IgD-negative memory B cell (primary cell): Measurements from ENCODE around the gene PON2. TPM values are rescaled to one million over a fixed set of nuclear protein-coding genes. Genes with fewer than 3 reads are reported as not detected.

Experiments used
- H3K27ac Mint-ChIP-seq, 3 donors: one replicate each; pipeline ENCODE4 v1.8.0; 2020 to 2022; ENCODE audit warnings: mild to moderate bottlenecking in 3 of 3, mixed read lengths in 3 of 3, moderate library complexity in 1 of 3
- H3K27me3 Mint-ChIP-seq: one replicate; pipeline ENCODE4 v1.8.0; 2021; ENCODE audit warnings: mixed read lengths
- H3K36me3 Mint-ChIP-seq: one replicate; pipeline ENCODE4 v1.8.0; 2020; ENCODE audit warnings: mild to moderate bottlenecking, mixed read lengths
- H3K4me1 Mint-ChIP-seq, 3 donors: one replicate each; pipeline ENCODE4 v1.8.0; 2020 to 2022; ENCODE audit warnings: mixed read lengths in 3 of 3, mild to moderate bottlenecking in 1 of 3
- H3K4me3 Mint-ChIP-seq, 4 donors: one replicate each; pipeline ENCODE4 v1.8.0; 2020 to 2022; ENCODE audit warnings: mild to moderate bottlenecking in 4 of 4, mixed read lengths in 4 of 4, moderate library complexity in 3 of 4
- H3K9me3 Mint-ChIP-seq, 3 donors: one replicate each; pipeline ENCODE4 v1.8.0; 2020 to 2021; ENCODE audit warnings: mixed read lengths in 3 of 3, mild to moderate bottlenecking in 1 of 3
- polyA plus RNA-seq: library from polyadenylated mRNA; unstranded; fragments of 300-500 nt; fragmentation: Illumina TruSeq; gene quantifications from one replicate; pipeline ENCODE4 v1.2.3, GENCODE V29; 2021

PON2 gene
- polyA plus RNA-seq, 1 donor from 2014 or later: 1.7 TPM

- peaks cover 2 to 3% (median 3%) of the 10 kb centered on the region in 3 donors for H3K9me3 Mint-ChIP-seq
- peak overlapping the region in 1 of 3 donors; percentile 27 for H3K27ac Mint-ChIP-seq
- no peaks in the 10 kb centered on the region for H3K4me1 Mint-ChIP-seq
These were observed 77.2 kb downstream of the PON2 start for GRCh38 chr7:95357623-95358022.

More at GRCh38 chr7:95357623-95358022, 77.2 kb downstream of the PON2 start:
- no peak overlapping the region for H3K4me3 Mint-ChIP-seq
- no peaks in the 10 kb centered on the region for H3K27me3 Mint-ChIP-seq
- H3K36me3 Mint-ChIP-seq: peaks cover 3% of the 10 kb centered on the region

Other genes with a start within 250 kb of the PON2 start
- gene PON1, start 110.5 kb downstream of the PON2 start, polyA plus RNA-seq: not detected
- gene PON3, start 38.7 kb downstream of the PON2 start, polyA plus RNA-seq: not detected
- gene ASB4, start 50.9 kb upstream of the PON2 start, polyA plus RNA-seq: not detected
- not detected for gene PDK4, start 161.5 kb upstream of the PON2 start, polyA plus RNA-seq